ENCODE data around the gene NGEF. TPM values are rescaled to one million over a fixed set of nuclear protein-coding genes. Genes with fewer than 3 reads are reported as not detected.

Gene NGEF
- total RNA-seq, 1 donor from 2014 or later = 0.16 TPM

- Mint-ChIP-seq H3K4me3 (ENCODE audit: unreplicated experiment) (no peak overlapping the region), H3K27me3 (ENCODE audit: low read depth, unreplicated experiment) (peaks cover 10% of the 10 kb centered on the region), H3K27ac (ENCODE audit: unreplicated experiment) (no peak overlapping the region), H3K36me3 (ENCODE audit: low read depth, unreplicated experiment) (no peaks in the 10 kb centered on the region), H3K4me1 (ENCODE audit: low read depth, unreplicated experiment) (no peaks in the 10 kb centered on the region), H3K9me3 (ENCODE audit: unreplicated experiment) (no peaks in the 10 kb centered on the region)
- Histone ChIP-seq H3K9me3 (ENCODE audit: insufficient read depth, low read depth, low read length) (no peaks in the 10 kb centered on the region), H3K79me2 (ENCODE audit: insufficient read depth, low read length) (no peaks in the 10 kb centered on the region), H2AFZ (ENCODE audit: low read depth, low read length) (no peak overlapping the region), H3K36me3 (ENCODE audit: insufficient read depth, low read length) (no peaks in the 10 kb centered on the region), H4K20me1 (ENCODE audit: insufficient read depth, low read length) (no peaks in the 10 kb centered on the region), H3K4me3 (ENCODE audit: insufficient read depth, low read depth, low read length) (no peak overlapping the region), H3K27ac (ENCODE audit: low read depth, low read length) (no peak overlapping the region), H3K4me1 (ENCODE audit: insufficient read depth, low read length) (no peaks in the 10 kb centered on the region), H3K27me3 (ENCODE audit: insufficient read depth, low read length) (no peaks in the 10 kb centered on the region), H3K4me2 (ENCODE audit: low read length) (no peak overlapping the region), H3K9ac (ENCODE audit: low read length) (no peak overlapping the region)
- TF ChIP-seq CTCF (IDR thresholded peaks at IDR 0.05; ENCODE audit: insufficient read depth, low read depth, low read length) (no peak), EZH2 (IDR thresholded peaks at IDR 0.05; ENCODE audit: insufficient read depth, low read length) (no peak)
- FAIRE-seq (no peak), DNase-seq (ENCODE audit: low read depth) (no peak)
Observed at GRCh38 chr2:232997749-232998665, 15.0 kb downstream of the NGEF start.

GRCh38 chr2:232994446-232994845, 18.6 kb downstream of the NGEF start:
- Mint-ChIP-seq H3K4me1 (ENCODE audit: low read depth, unreplicated experiment) (no peaks in the 10 kb centered on the region), H3K9me3 (ENCODE audit: unreplicated experiment) (no peaks in the 10 kb centered on the region), H3K27me3 (ENCODE audit: low read depth, unreplicated experiment) (peaks cover 3% of the 10 kb centered on the region), H3K27ac (ENCODE audit: unreplicated experiment) (no peak overlapping the region), H3K36me3 (ENCODE audit: low read depth, unreplicated experiment) (no peaks in the 10 kb centered on the region), H3K4me3 (ENCODE audit: unreplicated experiment) (no peak overlapping the region)
- TF ChIP-seq EZH2 (IDR thresholded peaks at IDR 0.05; ENCODE audit: insufficient read depth, low read length) = no peak
- no peak for TF ChIP-seq CTCF (IDR thresholded peaks at IDR 0.05; ENCODE audit: insufficient read depth, low read depth, low read length)
- Histone ChIP-seq H3K4me1 (ENCODE audit: insufficient read depth, low read length) (no peaks in the 10 kb centered on the region), H3K79me2 (ENCODE audit: insufficient read depth, low read length) (no peaks in the 10 kb centered on the region), H4K20me1 (ENCODE audit: insufficient read depth, low read length) (no peaks in the 10 kb centered on the region), H3K27ac (ENCODE audit: low read depth, low read length) (no peak overlapping the region), H3K36me3 (ENCODE audit: insufficient read depth, low read length) (no peaks in the 10 kb centered on the region), H2AFZ (ENCODE audit: low read depth, low read length) (no peak overlapping the region), H3K9me3 (ENCODE audit: insufficient read depth, low read depth, low read length) (no peaks in the 10 kb centered on the region), H3K27me3 (ENCODE audit: insufficient read depth, low read length) (no peaks in the 10 kb centered on the region), H3K9ac (ENCODE audit: low read length) (no peak overlapping the region), H3K4me2 (ENCODE audit: low read length) (no peak overlapping the region), H3K4me3 (ENCODE audit: insufficient read depth, low read depth, low read length) (no peak overlapping the region)
- FAIRE-seq (no peak), DNase-seq (ENCODE audit: low read depth) (no peak)
